ENCODE measurements around the gene JADE2.
"Not testable (repeated sequence)": the region's sequence is repeated elsewhere in the genome, so short reads cannot be mapped to it uniquely, and the experiment has no call there.

The JADE2 gene

DNA sequence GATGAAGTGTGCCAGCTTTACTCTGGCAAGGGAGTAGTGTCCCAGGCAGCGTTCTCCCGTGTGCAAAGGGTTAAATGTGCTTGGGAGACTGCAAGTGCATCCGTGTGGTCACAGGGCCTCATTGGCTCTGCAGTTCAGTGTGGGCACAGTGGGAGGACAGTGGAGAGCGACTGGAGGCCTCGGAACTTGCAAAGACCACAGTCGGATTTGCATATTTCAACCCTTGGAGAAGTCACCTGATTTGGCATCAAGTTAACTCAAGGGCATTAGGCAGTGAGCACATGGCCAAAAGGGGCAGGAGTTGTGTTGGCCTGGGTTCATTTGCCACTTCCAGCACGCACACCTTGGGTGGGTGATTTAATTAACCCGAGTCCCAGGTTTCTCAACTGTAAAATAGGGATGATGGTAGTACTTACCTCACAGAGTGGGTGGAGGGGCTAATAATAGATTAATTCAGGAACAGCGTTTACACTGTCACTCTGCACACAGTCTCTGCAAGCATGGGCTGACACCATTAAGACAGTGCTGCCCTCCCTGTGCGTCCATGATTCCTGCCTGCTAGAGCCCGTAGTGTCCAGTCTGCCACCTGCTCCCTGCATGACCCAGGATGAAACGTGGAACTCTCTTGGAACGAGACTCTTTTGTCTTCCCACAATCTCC, 22.7 kb downstream of the JADE2 start:
- FAIRE-seq (peak; percentile 68), DNase-seq (ENCODE audit: insufficient read length) (no peak)
- TF ChIP-seq POLR2A (IDR thresholded peaks at IDR 0.05; ENCODE audit: low read depth, low read length) (no peak), POLR2AphosphoS5 (IDR thresholded peaks at IDR 0.05; ENCODE audit: low read depth, low read length) (peak; percentile 24; the same call in 1 of the 2 replicates)

DNA sequence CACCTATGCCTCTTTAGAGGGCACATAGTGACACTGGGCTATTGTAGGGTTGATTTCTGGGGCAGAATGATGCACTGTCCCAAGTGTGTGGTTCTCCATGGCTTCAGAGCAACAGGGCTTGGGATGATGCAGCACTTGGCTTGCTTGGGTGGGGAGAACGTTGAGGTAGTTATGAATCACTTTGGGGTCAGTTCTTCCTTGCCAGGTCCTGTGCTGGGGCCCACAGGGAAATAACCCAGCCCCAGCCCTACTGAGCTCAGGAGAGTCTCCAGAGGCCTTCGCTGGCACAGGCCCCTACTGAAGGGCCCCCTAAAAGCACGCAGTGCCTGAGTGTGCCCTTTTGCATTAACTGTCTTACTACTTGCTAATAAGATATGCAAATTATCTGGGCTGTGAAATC, 24.2 kb downstream of the JADE2 start:
- TF ChIP-seq TAF1 (IDR thresholded peaks at IDR 0.05; ENCODE audit: borderline replicate concordance, low read depth, low read length) (no peak), POLR2A (IDR thresholded peaks at IDR 0.05; ENCODE audit: low read depth, low read length) (no peak), POLR2AphosphoS5 (IDR thresholded peaks at IDR 0.05; ENCODE audit: low read depth, low read length) (no peak)
- FAIRE-seq = peak; percentile 14
- DNase-seq (ENCODE audit: insufficient read length) = no peak

DNA sequence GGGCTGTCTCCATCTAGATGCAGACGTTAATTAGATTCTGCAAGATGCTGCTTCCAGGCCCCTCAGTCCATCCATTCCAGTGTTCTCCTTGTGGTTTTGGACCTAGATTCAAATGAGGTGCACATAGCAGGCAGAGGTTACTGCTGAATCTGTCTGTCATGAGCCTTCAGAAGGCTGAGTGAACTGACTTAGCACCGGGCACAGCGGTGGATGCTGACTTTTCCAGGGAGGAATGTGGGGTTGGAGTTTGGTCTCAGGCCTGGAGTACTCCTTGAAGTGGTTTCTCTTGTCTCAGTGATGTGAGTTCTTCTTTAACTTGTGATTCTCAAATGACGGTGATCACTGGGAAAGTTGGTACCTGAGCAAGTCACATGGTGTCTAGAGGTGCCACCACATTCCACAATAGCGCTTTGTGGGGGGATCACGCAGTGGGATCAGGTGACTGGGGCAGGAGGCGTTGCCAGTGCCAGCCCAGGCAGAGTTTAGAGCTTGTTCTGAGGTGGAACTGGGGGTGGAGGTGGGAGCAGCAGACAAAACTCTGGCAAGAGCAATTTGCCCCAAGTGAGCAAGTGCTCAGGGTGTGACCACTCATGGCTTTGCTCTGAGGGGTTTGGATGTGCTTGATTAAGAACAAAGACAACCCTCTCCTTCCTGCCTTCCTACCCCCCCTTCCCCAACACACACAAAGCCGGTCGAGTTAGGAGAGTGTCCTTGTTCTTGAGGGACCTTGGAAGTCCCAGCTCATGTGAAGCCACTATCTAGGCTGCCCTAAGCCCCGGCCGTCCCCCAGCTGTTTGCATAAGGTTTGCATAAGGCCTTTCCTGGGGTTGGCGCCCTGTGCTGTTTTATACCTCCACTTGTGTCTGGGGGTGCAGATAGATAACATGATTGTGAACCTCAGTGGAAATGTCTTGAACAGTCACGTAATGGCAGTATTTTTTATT, 25.1 kb downstream of the JADE2 start:
- DNase-seq (ENCODE audit: insufficient read length) (no peak), FAIRE-seq (peak; percentile 78)
- no peak for TF ChIP-seq POLR2AphosphoS5 (IDR thresholded peaks at IDR 0.05; ENCODE audit: low read depth, low read length)
- peak; percentile 44; the same call in 1 of the 2 replicates for TF ChIP-seq POLR2A (IDR thresholded peaks at IDR 0.05; ENCODE audit: low read depth, low read length)
- TF ChIP-seq TAF1 (IDR thresholded peaks at IDR 0.05; ENCODE audit: borderline replicate concordance, low read depth, low read length) = no peak

DNA sequence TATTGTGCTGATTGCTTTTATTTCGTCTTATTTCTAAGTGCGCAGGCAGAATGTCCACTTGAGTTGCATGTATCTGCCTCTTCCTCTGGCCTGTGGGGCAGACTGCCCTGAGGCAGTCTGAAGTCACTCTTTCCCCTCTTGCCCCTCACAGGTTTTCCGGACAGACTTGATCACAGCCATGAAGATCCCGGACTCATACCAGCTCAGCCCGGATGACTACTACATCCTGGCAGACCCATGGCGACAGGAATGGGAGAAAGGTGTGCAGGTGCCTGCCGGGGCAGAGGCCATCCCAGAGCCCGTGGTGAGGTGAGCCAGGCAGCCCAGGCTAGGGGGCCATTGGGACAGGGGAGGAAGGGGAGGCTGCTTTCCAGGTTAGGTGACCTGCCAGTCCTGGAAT, 26.4 kb downstream of the JADE2 start:
- no peak for FAIRE-seq
- DNase-seq (ENCODE audit: insufficient read length) = no peak

DNA sequence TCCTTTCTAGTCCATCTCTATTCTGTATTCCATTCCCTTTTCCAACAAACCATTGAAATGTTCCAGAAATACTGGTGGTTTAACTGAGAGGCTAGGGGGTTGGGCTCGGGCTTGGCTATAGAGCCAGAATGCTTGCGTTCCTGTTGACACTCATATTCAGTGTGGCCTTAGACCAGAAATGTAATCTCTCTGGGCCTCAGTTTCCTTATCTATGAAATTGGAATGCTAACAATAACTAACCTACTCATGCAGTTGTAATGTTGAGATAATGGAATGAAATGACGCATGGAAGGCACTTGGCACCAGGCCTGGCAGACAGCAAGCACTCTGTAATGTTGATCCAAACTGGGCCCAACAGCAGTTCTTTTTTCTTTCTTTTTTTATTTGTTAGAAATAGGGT, 26.8 kb downstream of the JADE2 start:
- TF ChIP-seq TAF1 (IDR thresholded peaks at IDR 0.05; ENCODE audit: borderline replicate concordance, low read depth, low read length) = no peak
- no peak for TF ChIP-seq POLR2A (IDR thresholded peaks at IDR 0.05; ENCODE audit: low read depth, low read length)
- TF ChIP-seq POLR2AphosphoS5 (IDR thresholded peaks at IDR 0.05; ENCODE audit: low read depth, low read length) = no peak
- no peak for FAIRE-seq
- no peak for DNase-seq (ENCODE audit: insufficient read length)

More for the DNA sequence above, 26.4 kb downstream of the JADE2 start:
- TF ChIP-seq POLR2A (IDR thresholded peaks at IDR 0.05; ENCODE audit: low read depth, low read length) (no peak), POLR2AphosphoS5 (IDR thresholded peaks at IDR 0.05; ENCODE audit: low read depth, low read length) (no peak), TAF1 (IDR thresholded peaks at IDR 0.05; ENCODE audit: borderline replicate concordance, low read depth, low read length) (no peak)

DNA sequence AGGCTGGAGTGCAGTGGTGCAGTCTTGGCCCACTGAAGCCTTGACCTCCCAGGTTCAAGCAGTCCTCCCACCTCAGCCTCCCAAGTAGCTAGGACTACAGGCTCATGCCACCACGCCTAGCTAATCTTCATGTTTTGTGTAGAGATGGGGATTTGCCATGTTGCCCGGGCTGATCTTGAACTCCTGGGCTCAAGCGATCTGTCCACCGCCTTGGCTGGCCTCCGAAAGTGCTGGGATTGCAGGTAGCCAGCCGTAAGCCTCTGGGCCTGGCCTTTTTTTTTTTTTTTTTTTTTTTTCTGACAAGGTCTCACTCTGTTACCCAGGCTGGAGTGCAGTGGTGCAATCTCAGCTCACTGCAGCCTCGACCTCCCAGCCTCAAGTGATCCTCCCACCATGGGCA, 27.2 kb downstream of the JADE2 start:
- DNase-seq (ENCODE audit: insufficient read length); FAIRE-seq: not testable (repeated sequence)

DNA sequence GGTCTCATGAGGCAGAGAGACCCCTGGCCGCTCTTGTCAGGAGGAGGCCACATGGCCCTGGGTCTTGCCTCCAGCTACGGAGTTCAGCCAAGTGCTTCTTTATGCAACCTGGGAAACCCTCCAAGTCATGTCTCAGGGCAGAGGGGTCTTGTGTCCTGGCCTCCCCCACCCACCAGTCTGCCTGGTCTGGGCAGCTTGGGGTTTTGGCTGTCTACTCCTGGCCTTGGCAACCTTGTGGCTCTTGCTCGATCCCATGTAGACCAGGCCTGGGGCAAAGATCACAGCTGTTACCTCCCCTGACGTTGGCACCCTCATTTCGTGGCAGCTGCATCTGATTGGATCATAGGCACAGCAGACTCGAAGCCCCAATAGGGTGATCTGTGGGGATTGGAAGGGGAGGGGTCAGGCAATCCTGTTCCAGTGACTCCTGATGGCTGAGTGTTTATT, 28.4 kb downstream of the JADE2 start:
- no peak; the same call in 1 of the 2 replicates for TF ChIP-seq POLR2AphosphoS5 (IDR thresholded peaks at IDR 0.05; ENCODE audit: low read depth, low read length)
- TF ChIP-seq TAF1 (IDR thresholded peaks at IDR 0.05; ENCODE audit: borderline replicate concordance, low read depth, low read length) = no peak
- no peak for TF ChIP-seq POLR2A (IDR thresholded peaks at IDR 0.05; ENCODE audit: low read depth, low read length)
- FAIRE-seq = no peak
- no peak for DNase-seq (ENCODE audit: insufficient read length)

DNA sequence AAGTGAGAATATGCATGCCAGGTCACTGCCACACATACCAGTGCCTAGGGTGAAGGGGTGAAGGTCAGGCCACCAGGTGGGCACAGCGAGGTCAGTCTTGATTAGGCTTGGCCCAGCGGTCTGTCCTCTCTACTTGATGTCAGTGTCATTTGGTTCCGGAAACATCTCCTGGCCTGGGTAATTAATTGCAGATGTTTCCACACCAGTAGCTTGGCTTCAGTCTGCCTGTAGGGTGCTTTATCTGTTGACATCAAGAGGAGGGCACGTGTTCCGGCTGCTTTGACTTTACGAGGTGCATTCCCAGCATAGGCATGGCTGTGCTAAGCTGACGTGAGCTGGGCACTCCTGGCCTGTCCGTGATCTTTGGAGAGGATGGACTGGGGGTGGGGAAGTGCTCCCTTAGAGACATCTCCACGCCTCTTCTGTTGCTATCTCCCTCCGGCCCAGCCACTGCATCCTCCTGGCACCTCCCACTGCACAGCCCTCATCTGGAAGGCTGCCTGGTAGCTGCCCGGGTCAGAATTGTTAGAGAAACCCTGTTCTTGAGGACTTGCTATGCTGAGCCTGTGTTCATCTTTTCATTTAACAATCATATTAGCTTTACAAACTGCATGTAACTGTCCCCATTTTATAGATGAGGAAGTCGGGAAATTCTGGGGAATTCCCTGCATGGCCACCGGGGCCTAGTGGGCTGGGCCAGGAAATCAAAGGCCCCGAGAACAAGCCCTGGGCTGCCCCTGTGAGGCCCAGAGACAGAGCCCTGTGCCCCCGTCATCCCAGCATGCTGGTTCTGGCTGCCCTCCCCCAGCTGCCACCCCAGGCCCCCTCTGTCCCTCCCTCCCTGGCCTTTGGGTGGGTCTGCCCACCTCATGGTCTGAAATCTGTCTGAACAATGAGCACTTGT, 29.1 kb downstream of the JADE2 start:
- DNase-seq (ENCODE audit: insufficient read length) (no peak), FAIRE-seq (peak; percentile 91)
- TF ChIP-seq POLR2AphosphoS5 (IDR thresholded peaks at IDR 0.05; ENCODE audit: low read depth, low read length) (no peak; the same call in 1 of the 2 replicates), TAF1 (IDR thresholded peaks at IDR 0.05; ENCODE audit: borderline replicate concordance, low read depth, low read length) (0 out of 2 replicates have a peak, but pooled peaks have one; percentile 21)

DNA sequence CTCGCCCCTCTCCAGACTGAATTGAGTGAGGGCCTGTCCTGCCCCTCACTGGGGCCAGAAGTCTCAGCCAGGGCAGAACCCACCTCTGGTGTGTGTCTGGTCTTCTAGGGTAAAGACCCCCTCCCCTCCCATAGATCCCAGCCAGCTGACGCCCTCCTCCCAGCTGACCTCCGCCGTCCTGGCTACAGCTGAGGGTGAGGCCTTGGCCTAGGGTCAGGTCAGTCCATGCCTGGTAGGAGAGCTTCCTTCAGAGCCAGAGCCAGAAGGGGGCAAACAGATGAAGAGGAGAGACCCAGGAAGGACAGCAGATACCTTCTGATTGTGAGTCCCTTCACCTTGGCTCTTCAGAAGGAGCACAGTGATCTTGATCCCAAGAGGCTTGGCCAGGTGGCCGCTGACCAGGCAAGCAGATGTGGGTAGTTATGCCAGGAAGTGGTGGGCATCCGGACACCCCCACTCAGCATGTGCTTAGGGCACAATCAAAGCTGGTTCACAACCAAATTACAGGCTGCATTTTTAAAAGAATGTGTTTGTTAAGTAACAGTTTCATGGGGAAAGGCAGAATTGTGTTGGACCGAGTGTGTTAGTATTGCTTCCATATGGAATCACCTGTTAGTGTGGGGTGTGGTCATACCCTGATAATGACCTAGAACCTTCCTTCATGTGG, 29.9 kb downstream of the JADE2 start:
- FAIRE-seq (peak; percentile 82), DNase-seq (ENCODE audit: insufficient read length) (no peak)
- TF ChIP-seq POLR2A (IDR thresholded peaks at IDR 0.05; ENCODE audit: low read depth, low read length) = no peak
- TF ChIP-seq TAF1 (IDR thresholded peaks at IDR 0.05; ENCODE audit: borderline replicate concordance, low read depth, low read length) = no peak
- no peak for TF ChIP-seq POLR2AphosphoS5 (IDR thresholded peaks at IDR 0.05; ENCODE audit: low read depth, low read length)

DNA sequence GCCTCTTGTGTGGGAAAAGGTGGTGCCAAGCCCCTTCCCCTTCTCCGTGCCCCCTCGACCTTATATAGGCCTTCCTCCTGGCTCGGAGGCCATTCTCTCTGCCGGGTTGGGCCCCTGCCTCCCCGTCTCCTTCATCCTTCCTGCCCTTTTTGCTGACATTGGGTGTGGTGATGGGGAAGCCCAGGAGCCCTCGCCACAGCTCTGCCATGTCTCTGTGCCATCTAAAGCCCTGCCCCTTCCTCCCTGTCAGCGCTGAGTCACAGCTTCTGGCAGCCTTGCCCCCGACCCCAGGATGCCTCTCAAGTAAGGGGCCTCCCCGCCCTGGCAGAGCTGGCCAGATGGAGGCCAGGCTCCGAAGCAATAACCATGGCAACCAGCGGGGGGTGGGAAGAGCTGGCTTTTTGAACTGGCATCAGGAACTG, 30.4 kb downstream of the JADE2 start:
- TF ChIP-seq POLR2AphosphoS5 (IDR thresholded peaks at IDR 0.05; ENCODE audit: low read depth, low read length) (no peak), POLR2A (IDR thresholded peaks at IDR 0.05; ENCODE audit: low read depth, low read length) (no peak), TAF1 (IDR thresholded peaks at IDR 0.05; ENCODE audit: borderline replicate concordance, low read depth, low read length) (no peak)
- DNase-seq (ENCODE audit: insufficient read length) (no peak), FAIRE-seq (no peak)

DNA sequence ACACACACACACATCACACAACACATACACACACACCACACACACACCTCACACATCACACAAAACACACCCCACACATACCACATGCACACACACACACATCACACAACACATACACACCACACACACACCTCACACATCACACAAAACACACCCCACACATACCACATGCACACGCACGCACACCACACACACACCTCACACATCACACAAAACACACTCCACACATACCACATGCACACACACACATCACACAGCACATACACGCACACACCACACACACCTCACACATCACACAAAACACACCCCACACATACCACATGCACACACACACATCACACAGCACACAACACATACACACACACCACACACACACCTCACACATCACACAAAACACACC, 31.1 kb downstream of the JADE2 start:
- peak; percentile 90 for FAIRE-seq
- not testable (repeated sequence) for DNase-seq (ENCODE audit: insufficient read length)

Data from GM12892 (cell line).